Mononuclear cell (primary cell): Measurements from ENCODE around the gene HOXA9. TPM values are rescaled to one million over a fixed set of nuclear protein-coding genes. Genes with fewer than 3 reads are reported as not detected.

Source experiments
- H3K27me3 ChIP-seq: 2 replicates; pipeline ENCODE4 v1.6.0; 2011; ENCODE audit warnings: low read length, control low read depth; ENCODE audit not compliant: insufficient read depth
- H3K4me1 ChIP-seq: 2 replicates; pipeline ENCODE4 v1.5.1; 2011; ENCODE audit warnings: mild to moderate bottlenecking, low read length, control low read depth; ENCODE audit not compliant: insufficient read depth
- H3K4me3 ChIP-seq: 2 replicates; pipeline ENCODE4 v1.5.1; 2011; ENCODE audit warnings: mild to moderate bottlenecking, low read length, moderate library complexity
- H3K9me3 ChIP-seq: 2 replicates; pipeline ENCODE4 v1.5.1; 2011; ENCODE audit warnings: low read depth, mild to moderate bottlenecking, control low read depth, low read length
- total RNA-seq: library from RNA; depleted of rRNA; stranded (reverse); fragments of >200 nt; gene quantifications from one replicate; pipeline ENCODE4 v1.2.3, GENCODE V29; 2012

Gene HOXA9
- total RNA-seq, 1 donor, result 0.52 TPM

DNA sequence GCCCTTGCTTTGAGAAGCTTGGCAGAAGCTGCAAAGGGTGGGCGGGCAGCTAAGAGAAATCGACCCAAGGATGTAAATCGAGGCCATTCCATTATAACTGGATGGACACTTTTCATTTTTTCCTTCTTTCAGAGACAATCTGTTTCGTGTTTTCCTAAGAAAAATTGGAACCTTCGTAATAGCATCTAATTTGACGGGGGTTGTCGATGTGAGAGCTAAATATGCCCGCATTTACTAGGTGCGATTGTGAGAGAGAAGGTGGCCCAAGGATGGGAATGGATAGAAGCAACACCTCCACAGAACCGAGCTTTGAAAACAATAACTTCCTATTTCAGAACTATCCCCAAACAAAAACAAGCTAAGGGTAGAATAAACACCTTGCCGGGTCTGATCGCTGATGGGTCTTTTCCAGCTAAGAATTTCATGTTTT, 33.9 kb downstream of the HOXA9 start:
- Histone ChIP-seq H3K9me3 (no peaks in the 10 kb centered on the region), H3K27me3 (peaks cover 25% of the 10 kb centered on the region), H3K4me3 (peak overlapping the region; percentile 44), H3K4me1 (peaks cover 13% of the 10 kb centered on the region)

DNA sequence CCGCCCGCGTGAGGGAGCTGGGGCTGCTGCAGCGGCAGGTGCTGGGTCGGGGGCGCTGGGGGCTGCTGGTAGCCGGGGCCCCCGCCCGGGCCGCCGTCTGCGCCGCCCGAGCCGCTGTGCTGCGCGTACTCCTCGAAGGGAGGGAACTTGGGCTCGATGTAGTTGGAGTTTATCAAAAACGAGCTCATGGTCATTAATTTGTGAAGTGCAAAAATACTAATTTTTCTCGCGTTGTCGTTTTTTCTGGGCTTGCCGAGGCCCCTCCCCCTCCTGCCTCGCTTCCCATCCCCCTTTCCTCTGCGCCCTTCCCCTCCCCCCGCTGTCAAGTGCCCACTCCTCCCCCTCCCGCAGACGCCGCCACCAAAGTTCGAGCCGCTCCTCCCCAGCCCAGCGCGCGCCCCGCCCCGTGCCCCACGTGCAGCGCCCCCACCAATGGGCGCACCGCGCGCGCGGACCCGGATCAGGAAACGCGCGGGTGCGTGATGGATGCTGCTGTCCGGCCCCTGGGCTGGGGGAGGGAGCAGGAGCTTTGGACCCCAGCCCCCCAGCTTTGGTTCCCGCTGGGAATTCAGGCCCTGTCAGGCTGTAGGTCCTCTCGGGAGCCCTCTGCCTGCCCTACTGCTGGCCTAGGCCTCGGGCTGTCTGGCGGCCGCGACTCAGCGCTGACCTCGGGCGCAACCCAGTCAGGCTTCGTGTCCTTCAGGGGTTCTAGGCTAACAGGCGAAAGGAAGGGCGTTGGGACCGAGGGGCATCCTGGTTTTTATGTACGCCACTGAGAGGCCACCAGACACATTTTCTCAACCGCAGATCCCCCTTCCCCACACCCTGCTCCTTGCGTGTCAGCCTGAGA, 34.6 kb downstream of the HOXA9 start, which contains the start of gene HOXA4:
Gene HOXA4, minus strand, starts transcription at position 218 of the 850 bp plus-strand sequence. Its CDS starts 24 bp downstream, at position 194.
- Histone ChIP-seq H3K4me3 (peak within 1 kb of the TSS; percentile 44), H3K27me3 (peaks cover 18% of the 10 kb centered on the region), H3K9me3 (no peaks in the 10 kb centered on the region), H3K4me1 (peaks cover 13% of the 10 kb centered on the region)

DNA sequence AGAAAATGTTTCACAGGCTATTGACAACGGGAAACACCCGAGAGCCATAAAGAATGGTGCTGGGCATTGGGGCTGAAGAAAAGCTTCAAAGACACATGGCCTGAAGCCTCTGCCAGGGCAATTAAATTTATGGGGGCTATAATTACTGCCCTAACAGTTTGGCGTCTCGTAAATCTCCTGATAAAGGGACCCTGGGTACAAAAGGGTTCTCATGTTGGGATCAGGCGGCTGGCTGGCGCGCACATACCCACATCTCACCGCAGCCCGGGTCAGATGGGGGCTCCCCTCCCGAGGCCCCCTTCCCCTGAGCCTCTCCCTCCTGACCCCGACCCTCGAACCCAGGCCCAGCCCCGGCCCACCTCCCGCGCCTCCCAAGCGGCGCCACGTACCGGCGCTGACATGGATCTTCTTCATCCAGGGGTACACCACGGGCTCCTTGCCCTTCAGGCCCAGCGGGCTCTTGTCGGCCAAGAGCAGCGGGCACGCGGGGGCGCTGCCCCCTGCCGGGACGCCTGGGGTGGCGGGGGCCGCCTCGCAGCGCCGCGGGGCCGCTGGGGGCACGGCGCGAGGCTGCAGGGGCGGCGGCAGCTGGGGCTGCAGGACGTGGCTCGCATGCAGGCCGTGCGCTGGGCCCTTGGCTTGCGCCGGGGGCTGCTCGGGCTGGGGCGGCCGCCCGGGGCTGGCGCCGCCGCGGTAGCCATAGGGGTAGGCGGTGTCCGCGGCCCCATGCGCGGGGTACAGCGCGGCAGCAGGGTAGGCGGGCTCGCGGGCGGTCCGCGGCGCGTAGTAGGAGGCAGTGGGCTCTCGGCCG, 35.4 kb downstream of the HOXA9 start:
- Histone ChIP-seq H3K4me3 (peak overlapping the region; percentile 31), H3K4me1 (peaks cover 10% of the 10 kb centered on the region), H3K9me3 (no peaks in the 10 kb centered on the region), H3K27me3 (peaks cover 11% of the 10 kb centered on the region)

DNA sequence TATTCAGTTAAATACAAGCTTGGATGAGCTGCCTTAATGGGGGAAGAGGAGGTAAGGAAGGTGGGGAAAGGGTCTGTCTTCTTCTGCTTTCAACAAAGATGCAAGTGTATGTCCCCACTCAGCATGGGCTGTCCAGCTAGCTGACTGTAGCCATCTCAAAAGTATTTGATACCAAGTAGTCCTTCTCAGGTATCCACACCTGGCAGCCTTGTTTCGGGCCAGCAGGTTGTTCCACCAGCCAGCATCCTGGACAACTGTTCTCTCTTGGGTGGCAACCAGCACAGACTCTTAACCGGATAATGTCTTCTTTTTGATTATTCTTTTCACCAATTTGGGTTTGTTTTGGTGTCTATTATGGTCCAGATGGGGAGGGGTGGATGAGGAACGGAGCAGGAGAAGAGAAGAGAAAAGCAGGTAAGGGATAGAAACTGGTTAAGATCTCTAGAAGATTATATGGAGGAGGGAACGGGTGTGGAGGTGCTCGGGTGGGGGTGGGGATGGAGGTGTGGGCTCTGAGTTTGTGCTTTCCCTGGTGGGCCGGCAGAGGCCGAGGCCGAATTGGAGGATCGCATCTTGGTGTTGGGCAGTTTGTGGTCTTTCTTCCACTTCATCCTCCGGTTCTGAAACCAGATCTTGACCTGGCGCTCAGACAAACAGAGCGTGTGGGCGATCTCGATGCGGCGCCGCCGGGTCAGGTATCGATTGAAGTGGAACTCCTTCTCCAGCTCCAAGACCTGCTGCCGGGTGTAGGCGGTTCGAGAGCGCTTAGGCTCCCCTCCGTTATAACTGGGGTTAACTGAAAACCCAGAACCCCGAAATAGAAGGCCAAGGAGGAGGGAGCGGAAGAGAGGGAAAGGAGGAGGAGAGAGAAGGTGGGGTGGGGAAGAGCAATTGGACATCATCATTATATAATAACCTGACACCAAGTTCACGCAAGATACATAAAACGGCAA, 36.3 kb downstream of the HOXA9 start:
- Histone ChIP-seq H3K4me3 (no peak overlapping the region), H3K9me3 (no peaks in the 10 kb centered on the region), H3K27me3 (peaks cover 11% of the 10 kb centered on the region), H3K4me1 (peaks cover 5% of the 10 kb centered on the region)

DNA sequence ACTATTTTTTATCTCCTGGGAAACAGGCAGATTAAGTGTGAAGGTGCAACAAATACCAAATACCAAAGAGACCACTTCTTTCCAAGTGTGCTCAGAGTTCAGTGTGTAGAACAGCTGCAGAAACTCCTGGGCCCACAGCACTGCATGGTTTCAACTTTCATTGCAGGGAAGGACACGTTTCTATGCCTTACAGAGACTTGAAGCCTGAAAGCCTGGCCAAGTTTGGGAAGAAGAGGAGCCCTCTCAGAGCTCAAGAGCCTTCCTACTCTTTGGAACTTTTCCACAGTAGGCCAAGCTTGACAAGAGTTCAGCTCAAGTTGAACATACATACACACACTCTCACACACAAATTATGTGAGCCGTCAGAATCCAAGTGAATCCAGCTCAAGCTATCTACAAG, 37.3 kb downstream of the HOXA9 start:
- Histone ChIP-seq H3K4me3 (no peak overlapping the region), H3K9me3 (no peaks in the 10 kb centered on the region), H3K27me3 (peaks cover 7% of the 10 kb centered on the region), H3K4me1 (peaks cover 5% of the 10 kb centered on the region)

DNA sequence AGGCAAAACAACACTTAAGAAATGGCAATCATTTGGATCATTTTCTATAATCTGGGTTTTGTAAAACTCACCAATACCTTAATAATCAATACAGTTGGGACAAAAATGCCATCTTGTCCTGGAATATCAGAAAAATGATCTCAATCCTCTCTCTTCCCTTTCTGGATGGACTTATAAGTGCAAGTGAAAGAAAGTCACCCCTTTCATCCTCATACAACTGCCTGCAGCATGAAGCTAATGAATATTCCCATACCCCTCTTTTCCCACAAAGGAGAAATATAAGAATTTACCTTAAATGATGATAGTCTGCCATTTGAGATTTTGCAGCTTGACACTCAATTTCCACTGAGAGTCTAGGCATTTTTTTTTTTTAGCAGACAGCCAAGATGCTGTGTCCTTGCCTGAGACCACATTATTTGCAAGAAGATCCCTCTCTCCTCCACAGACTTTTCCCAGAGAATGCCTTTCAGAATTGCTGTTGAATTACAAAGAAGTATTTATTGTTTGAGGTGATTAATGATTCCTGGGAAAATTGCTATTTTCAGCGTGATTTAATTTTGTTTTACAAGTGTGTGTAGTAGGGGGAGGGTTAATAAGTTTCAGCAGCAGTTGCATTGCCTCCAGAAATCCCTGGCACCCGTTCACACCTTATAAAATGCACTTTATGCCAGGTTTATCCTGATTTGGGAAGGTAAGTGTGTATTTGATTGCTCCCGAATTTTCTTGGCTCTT, 38.6 kb downstream of the HOXA9 start:
- Histone ChIP-seq H3K4me3 (no peak overlapping the region), H3K27me3 (peaks cover 7% of the 10 kb centered on the region), H3K9me3 (no peaks in the 10 kb centered on the region), H3K4me1 (peaks cover 5% of the 10 kb centered on the region)

DNA sequence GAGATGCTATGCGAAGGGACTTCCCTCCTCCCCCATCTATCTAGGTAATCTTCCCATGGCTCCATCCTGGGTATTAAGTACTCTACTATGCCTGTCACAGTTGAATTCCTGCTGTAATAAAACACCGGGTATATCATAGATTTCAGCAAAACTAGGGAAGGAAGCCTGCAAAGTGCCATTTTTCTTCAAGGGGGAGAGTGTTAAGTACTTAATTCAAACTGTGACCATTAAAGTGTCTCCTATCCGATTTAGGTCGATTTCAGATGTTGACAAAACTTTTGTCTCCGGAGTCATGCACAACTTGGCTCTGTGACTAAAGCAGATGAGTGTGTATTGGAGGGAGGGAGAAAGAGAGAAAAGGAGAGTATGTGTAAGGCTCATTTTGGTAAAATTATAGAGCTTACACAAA, 39.3 kb downstream of the HOXA9 start:
- Histone ChIP-seq H3K9me3 (no peaks in the 10 kb centered on the region), H3K27me3 (peaks cover 7% of the 10 kb centered on the region), H3K4me3 (no peak overlapping the region), H3K4me1 (peaks cover under 1% of the 10 kb centered on the region)

DNA sequence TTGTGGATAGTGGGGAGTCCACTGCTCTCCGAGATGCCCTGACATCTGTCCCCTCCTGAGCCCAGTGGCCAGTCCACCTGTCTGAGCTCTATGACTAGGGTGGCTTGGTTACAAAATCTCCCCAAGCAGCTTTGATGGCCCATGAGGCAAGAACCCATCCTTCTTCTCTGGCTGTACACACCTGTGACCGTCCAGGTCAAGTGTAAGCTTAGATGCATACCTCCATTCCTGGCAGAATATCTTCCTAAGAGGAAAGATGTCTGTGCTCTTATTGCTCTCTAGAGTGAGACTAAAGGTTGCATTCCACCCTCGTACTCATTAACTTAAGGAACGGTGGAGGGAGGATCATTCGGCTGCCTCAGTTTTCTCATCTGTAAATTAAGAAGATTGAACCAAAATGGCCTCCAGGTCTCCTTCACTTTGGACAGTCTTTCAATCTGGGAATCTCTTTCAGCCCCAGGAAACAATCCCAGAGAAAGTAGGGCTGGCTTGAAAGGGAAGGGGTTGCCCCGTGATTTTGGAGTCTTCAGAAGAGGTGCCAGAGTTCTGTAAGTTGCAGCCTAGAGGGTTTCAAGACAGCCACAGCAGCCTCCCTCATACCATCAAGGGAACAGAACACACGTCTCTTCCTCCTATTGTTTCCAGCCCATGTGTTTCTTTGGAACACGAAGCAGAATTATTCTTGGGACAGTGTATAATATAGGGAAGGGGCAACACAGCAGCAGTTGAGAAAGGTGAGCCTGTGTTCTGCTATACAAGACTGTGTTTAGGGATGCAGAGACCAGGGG, 40.2 kb downstream of the HOXA9 start:
- peaks cover 7% of the 10 kb centered on the region for H3K27me3 ChIP-seq
- no peaks in the 10 kb centered on the region for H3K9me3 ChIP-seq

DNA sequence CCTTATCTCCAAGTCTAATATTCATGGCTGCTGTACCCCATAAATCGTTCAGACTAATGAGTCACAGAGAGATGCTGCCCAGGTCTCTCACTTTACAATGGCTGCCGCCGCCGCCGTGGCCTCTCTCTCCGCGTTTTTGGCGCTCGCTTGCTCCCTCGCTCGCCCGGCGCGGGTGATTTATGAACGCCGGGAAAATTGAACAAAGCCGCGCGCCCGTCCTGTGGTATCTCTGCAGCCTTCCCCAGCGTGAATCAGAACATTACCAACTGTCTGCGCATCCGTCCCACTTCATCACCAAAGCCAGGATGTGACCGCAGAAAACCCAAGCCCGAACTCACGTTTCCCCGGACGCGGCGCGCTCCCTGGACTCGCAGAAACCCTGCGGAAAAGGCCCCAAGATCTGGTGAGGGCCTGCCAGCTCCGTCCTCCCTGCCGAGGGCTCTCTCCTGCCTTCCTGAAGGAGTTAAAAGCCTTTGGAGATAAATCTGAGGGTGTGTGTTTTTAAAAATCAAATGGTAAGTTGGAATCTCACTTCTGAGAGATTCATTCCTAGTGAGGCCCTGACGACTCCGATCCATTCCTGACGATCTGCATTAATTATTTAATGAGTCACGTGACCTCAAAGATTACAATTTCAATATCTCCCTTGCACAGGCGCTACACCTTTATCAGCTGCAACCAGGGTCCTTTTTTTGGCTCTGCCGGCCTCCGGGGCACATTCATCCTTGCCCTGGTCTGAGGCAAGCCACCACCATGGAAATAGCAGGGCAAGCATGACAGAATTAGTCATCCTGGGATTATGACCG, 41.0 kb downstream of the HOXA9 start:
- no peak overlapping the region for H3K4me3 ChIP-seq
- H3K27me3 ChIP-seq, result peaks cover 7% of the 10 kb centered on the region
- H3K4me1 ChIP-seq, result no peaks in the 10 kb centered on the region
- no peaks in the 10 kb centered on the region for H3K9me3 ChIP-seq

More for the DNA sequence above, 40.2 kb downstream of the HOXA9 start:
- H3K4me3 ChIP-seq, result no peak overlapping the region
- H3K4me1 ChIP-seq, result no peaks in the 10 kb centered on the region

DNA sequence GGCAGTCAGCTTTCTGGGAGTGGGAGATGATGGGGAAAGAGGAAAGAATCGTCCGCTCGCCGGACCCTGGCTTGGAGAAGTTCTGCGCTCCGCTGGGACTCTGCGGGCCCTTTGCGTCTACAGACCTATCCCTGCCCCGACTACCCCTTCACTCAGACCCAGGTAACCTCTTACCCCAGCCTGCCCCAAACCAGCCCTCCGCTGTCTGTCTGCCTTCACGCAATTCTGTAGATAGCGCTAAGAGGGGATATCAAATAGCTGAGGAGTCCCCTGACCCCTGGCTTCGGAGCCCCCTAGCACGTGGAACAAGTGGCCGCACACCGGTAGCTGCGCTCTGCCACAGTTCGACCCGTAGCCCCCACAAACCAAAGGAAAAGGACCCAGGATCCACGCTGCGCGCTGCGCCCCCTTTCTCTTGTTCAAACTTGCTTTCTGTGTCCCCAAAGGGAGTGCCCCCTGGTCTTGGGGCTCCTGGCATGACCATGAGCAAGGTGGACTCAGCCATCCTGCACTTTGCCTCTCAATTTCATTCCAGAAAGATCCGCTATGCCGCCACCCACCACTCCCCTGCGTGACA, 41.8 kb downstream of the HOXA9 start:
- no peaks in the 10 kb centered on the region for H3K9me3 ChIP-seq
- peaks cover 7% of the 10 kb centered on the region for H3K27me3 ChIP-seq
- H3K4me1 ChIP-seq, result no peaks in the 10 kb centered on the region
- H3K4me3 ChIP-seq, result no peak overlapping the region

DNA sequence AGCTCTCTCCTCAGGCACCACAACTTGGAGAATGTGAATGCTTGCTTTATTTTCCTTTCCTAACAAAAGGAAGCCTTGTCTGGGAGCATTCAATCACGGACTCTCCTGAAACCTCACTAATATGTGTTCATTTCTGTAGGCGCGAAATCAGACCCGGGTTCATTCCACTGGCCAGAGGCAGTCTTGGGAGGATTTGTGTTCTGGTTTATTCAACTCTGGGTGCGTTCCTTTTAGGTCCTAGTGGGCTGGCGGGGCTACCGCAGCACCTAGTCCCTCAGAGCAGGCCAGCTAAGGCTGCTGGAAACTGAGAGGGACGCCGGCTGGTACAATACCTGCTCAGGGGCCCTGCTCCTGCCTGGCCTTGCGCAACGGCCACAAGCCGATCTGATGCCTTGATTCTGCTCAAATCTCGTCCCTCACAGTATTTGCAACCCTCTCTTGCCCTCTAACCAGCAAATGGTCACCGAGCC, 42.3 kb downstream of the HOXA9 start:
- Histone ChIP-seq H3K27me3 (peaks cover 7% of the 10 kb centered on the region), H3K4me1 (no peaks in the 10 kb centered on the region), H3K4me3 (no peak overlapping the region), H3K9me3 (no peaks in the 10 kb centered on the region)

DNA sequence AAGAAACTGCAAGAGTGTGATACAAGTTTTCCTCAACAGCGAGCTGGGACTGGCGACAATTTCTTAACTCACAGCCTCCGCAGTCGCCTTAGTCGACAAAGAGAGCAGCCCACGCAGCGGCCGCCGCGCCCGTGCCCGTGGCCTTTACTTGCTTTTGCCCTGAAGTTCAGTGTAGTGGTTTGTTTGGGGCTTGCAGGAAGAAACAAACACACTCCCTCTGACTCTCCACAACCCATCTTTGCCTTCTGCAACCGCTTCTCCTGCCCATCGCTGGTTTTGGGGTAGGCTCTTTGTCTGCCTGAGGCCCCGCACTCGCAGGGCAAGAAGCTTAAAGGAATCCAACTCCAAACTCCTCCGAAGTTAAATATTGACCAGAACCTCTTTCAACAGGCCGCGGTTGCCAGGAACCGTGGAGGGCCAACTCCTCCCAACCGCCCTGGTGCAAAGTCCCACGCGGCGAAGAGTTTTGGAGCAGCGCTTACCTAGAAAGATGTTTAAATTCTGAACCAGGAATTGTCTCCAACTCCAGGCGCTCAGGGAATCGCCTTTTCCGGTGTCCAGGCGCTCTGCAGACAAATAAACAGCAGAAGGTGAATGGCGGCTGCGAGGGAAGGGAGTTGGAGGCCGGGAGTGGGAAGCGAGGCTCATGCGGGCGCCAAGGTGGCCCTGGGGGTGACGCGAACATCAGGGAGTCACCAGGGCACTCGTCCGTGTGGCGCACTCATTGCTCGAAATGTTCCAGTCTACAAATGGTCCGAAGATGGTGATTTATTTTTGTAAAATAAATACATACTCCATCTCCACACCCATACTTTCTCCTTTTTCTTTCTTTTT, 43.0 kb downstream of the HOXA9 start:
- Histone ChIP-seq H3K9me3 (no peaks in the 10 kb centered on the region), H3K4me3 (no peak overlapping the region)

More for the DNA sequence above, 43.0 kb downstream of the HOXA9 start:
- no peaks in the 10 kb centered on the region for H3K4me1 ChIP-seq
- peaks cover 3% of the 10 kb centered on the region for H3K27me3 ChIP-seq
